ENCODE results near the gene UGT1A10.

UGT1A10 gene

GRCh38 chr2:233822101-233822771, 186.0 kb downstream of the UGT1A10 start:
- no peak for DNase-seq (ENCODE audit: low spot score)
